ENCODE results near the gene ALDH18A1.
A peak's percentile ranks its signal among the peaks of the same experiment; 100 is the strongest.

ALDH18A1 gene

GRCh38 chr10:95657250-95657649 is 739 bp upstream of the ALDH18A1 start:
- Histone ChIP-seq H3K27me3 (ENCODE audit: low read depth, low read length) (no peaks in the 10 kb centered on the region), H3K4me1 (ENCODE audit: low read length) (peaks cover 8% of the 10 kb centered on the region), H3K36me3 (replicated peaks; ENCODE audit: low read depth, low read length) (peaks cover 12% of the 10 kb centered on the region), H3K79me2 (ENCODE audit: low read length) (peaks cover 36% of the 10 kb centered on the region), H3K4me3 (ENCODE audit: low read length) (peak overlapping the region; percentile 97), H4K20me1 (ENCODE audit: insufficient read depth, low read length) (no peaks in the 10 kb centered on the region), H3K4me2 (ENCODE audit: low read length) (peak overlapping the region; percentile 94), H2AFZ (ENCODE audit: low read depth, low read length) (peak overlapping the region; percentile 75), H3K9me3 (ENCODE audit: insufficient read depth, low read length) (no peaks in the 10 kb centered on the region), H3K27ac (ENCODE audit: low read length) (no peak overlapping the region), H3K9ac (ENCODE audit: low read length) (peak overlapping the region; percentile 84)
- TF ChIP-seq CTCF (IDR thresholded peaks at IDR 0.05; ENCODE audit: low read depth, low read length) (no peak), EZH2phosphoT487 (IDR thresholded peaks at IDR 0.05; ENCODE audit: low read depth) (no peak)

GRCh38 chr10:95655571-95656290 is 780 bp downstream of the ALDH18A1 start:
- Histone ChIP-seq H3K36me3 (replicated peaks; ENCODE audit: low read depth, low read length) (peaks cover 25% of the 10 kb centered on the region), H3K4me3 (ENCODE audit: low read length) (peak overlapping the region; percentile 97), H3K9me3 (ENCODE audit: insufficient read depth, low read length) (no peaks in the 10 kb centered on the region), H3K9ac (ENCODE audit: low read length) (peak overlapping the region; percentile 84), H3K27me3 (ENCODE audit: low read depth, low read length) (no peaks in the 10 kb centered on the region), H3K27ac (ENCODE audit: low read length) (peak overlapping the region; percentile 42), H3K79me2 (ENCODE audit: low read length) (peaks cover 36% of the 10 kb centered on the region), H4K20me1 (ENCODE audit: insufficient read depth, low read length) (no peaks in the 10 kb centered on the region), H2AFZ (ENCODE audit: low read depth, low read length) (peak overlapping the region; percentile 71; the same call in 1 of the 2 replicates), H3K4me2 (ENCODE audit: low read length) (peak overlapping the region; percentile 94), H3K4me1 (ENCODE audit: low read length) (peaks cover 11% of the 10 kb centered on the region)
- TF ChIP-seq EZH2phosphoT487 (IDR thresholded peaks at IDR 0.05; ENCODE audit: low read depth) (no peak), CTCF (IDR thresholded peaks at IDR 0.05; ENCODE audit: low read depth, low read length) (no peak)

- H3K79me2 ChIP-seq (ENCODE audit: low read length) = peaks cover 49% of the 10 kb centered on the region
- TF ChIP-seq CTCF (IDR thresholded peaks at IDR 0.05; ENCODE audit: low read depth, low read length) (no peak), EZH2phosphoT487 (IDR thresholded peaks at IDR 0.05; ENCODE audit: low read depth) (no peak)
- no peak overlapping the region for H3K9ac ChIP-seq (ENCODE audit: low read length)
- no peak overlapping the region for H3K27ac ChIP-seq (ENCODE audit: low read length)
- H4K20me1 ChIP-seq (ENCODE audit: insufficient read depth, low read length) = no peaks in the 10 kb centered on the region
- no peak overlapping the region for H3K4me3 ChIP-seq (ENCODE audit: low read length)
- H3K36me3 ChIP-seq (replicated peaks; ENCODE audit: low read depth, low read length) = peaks cover 29% of the 10 kb centered on the region
- H3K9me3 ChIP-seq (ENCODE audit: insufficient read depth, low read length) = no peaks in the 10 kb centered on the region
- H2AFZ ChIP-seq (ENCODE audit: low read depth, low read length) = no peak overlapping the region
- peaks cover 11% of the 10 kb centered on the region for H3K4me1 ChIP-seq (ENCODE audit: low read length)
- no peak overlapping the region for H3K4me2 ChIP-seq (ENCODE audit: low read length)
- H3K27me3 ChIP-seq (ENCODE audit: low read depth, low read length) = no peaks in the 10 kb centered on the region
Observed at GRCh38 chr10:95653895-95654294, 2.6 kb downstream of the ALDH18A1 start.

GRCh38 chr10:95651346-95652060 is 5.0 kb downstream of the ALDH18A1 start:
- TF ChIP-seq EZH2phosphoT487 (IDR thresholded peaks at IDR 0.05; ENCODE audit: low read depth) (no peak), CTCF (IDR thresholded peaks at IDR 0.05; ENCODE audit: low read depth, low read length) (no peak)
- Histone ChIP-seq H3K36me3 (replicated peaks; ENCODE audit: low read depth, low read length) (peaks cover 36% of the 10 kb centered on the region), H2AFZ (ENCODE audit: low read depth, low read length) (no peak overlapping the region), H3K4me1 (ENCODE audit: low read length) (peaks cover 8% of the 10 kb centered on the region), H3K9me3 (ENCODE audit: insufficient read depth, low read length) (no peaks in the 10 kb centered on the region), H3K4me3 (ENCODE audit: low read length) (no peak overlapping the region), H3K4me2 (ENCODE audit: low read length) (no peak overlapping the region), H3K27me3 (ENCODE audit: low read depth, low read length) (no peaks in the 10 kb centered on the region), H3K79me2 (ENCODE audit: low read length) (peaks cover 57% of the 10 kb centered on the region), H4K20me1 (ENCODE audit: insufficient read depth, low read length) (no peaks in the 10 kb centered on the region), H3K9ac (ENCODE audit: low read length) (no peak overlapping the region), H3K27ac (ENCODE audit: low read length) (peak overlapping the region; percentile 23; the same call in 1 of the 2 replicates)
